GM18508 (cell line): ENCODE results near the gene AXIN1.
"Not testable (repeated sequence)": the region's sequence is repeated elsewhere in the genome, so short reads cannot be mapped to it uniquely, and the experiment has no call there.

Experiments
- ATAC-seq: cut with Tn5 transposase; IDR thresholded peaks from one replicate; pipeline ENCODE4 v1.9.1; 2021; ENCODE audit warnings: moderate number of reproducible peaks; ENCODE audit not compliant: insufficient read depth, unreplicated experiment

The AXIN1 gene

DNA sequence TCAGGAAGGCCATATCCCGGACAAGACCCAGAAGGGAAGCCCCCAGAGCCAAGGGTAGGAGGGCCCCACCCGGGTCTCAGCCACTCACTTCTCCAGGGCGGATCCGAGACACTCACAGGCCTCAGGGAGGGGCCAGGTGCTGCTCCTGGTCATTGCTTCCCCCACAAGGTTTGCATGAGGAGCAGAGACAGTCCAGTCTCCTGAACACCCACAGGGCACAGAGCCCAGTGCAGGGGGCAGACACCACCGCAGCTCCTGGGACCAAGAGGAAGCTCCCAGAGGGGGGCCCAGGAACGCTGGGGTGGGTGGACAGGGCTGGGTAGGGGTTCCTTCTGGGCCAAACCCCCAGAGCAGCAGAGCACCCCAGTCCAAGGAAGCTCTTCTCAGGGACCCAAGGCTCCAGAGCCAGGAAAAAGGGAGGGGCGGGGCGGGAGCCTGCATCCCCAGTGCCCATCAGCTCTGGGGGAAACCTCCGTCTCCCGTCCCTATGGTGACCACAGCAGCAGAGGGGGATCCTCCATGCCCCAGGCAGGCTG lies 18.5 kb upstream of the AXIN1 start:
- ATAC-seq: no peak

GRCh38 chr16:370443-370842 lies 17.9 kb upstream of the AXIN1 start, which contains the start of gene MRPL28:
TSS of gene MRPL28 (minus strand) at chr16:370538. CDS start at chr16:370218, 320 bp downstream.
- no peak for ATAC-seq

DNA sequence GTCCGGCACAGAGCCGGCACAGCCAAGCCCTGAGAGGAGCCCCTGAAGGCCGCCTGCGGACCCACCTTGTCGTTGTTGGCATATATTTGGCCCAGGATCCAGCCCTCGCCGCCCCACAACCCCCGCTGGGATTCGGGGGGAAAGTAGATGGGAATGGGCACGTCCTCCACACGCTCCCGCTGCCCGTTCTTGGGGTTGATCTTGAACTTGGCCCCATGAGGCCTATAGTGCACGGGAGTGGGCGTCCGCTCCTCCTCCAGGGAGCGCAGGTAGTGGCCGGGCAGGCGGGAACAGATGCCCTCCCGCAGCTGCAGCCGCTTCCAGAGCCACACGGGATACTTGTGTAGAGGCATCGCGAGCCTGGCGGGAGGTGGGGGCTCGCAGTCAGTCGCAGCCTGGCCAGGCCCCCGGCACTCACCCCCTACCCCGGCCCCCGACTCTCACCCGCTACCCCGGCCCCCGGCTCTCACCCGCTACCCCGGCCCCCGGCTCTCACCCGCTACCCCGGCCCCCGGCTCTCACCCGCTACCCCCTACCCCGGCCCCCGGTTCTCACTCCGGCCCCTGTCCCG lies 17.4 kb upstream of the AXIN1 start:
- ATAC-seq: no peak

DNA sequence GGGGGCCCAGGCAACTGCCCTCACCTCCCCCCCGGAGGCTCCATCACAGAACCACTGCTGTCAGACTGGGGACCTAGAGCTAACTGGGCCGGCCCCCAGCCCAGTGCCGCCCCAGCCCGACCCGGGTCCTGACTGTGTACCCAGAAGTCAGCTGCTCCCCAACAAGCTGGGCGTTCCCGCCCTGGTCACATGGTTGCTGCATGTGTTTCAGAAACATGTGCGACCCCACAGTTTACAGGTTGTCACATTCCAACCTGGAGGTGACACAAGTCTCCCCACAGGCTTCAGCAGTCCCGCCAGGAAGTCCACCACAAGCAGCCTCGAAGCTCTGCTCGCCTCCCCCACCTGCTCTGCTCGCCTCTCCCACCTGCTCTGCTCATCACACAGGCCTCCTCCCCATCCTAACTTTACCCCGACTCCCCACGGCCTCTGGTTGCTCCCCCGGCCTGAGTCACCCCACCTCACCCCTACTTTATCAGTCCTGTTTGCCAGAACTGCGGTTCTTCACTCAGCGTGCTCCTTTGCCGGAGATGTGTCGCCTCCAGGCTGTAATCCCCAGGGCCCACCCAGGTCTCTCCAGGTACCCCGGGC lies 16.8 kb upstream of the AXIN1 start:
- ATAC-seq: no peak

DNA sequence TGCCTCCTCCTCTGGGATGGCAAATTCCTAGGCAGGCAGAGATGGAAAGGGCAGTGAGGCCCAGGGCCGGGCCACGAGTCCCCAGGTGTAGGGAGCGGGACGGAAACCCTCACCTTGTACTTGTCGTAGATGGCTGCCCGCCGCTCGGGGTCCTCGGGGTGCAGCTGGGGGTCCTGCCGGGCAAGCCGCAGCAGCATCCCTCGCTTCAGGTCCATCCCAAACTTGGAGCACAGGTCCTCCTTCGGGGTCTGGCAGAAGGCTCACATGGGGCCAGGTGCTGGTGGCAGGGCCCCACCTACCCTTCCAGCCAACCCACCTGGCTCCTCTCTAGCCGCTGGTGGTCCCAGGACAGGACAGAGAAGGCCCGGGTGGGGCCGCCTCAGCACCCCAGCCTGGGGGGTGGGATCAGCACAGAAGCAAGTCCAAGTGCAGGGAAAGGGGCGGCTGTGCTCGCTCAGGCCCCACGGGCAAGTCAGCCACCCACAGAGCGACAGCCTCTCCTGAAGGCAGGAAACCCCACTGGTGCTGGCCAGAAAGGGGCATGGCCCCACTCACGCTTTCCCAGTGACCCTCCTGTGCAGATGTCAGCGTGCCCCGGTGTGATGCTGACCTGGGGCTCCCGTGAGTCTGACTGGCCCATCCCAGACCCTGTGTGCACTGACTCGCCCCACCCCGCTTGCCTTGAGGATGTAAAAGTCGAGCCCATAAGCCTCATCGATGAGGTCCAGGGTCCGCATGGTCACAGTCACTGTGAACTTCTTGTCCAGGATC lies 16.1 kb upstream of the AXIN1 start:
- ATAC-seq: no peak

DNA sequence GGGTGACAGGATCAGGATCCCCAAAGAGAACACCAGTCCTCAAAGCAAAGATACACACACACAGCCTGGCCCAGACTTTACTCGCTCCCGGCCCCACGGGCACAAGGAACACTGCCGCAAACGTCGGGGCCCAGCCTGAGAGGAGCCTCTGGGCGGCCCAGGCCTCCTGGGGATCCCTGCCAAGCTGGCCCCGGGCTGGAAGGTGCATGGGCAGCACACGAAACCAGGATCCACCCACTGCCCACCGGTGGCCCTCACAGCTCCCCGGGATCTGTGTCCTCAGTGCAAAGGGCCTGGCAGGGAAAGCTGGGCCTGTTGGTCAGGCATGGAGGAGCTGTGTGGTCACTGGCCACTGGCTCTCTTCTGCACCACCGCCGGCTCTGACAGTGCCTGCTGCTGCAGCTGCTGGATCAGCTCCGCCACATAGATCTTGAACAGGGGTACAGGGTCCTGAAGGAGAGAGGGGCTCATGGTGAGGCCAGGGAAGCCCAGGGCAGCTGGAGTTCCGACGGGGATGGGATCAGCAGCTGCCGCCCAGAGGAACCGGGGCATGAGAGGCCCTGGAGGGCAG lies 14.9 kb upstream of the AXIN1 start:
- ATAC-seq: no peak

- no peak for ATAC-seq
Measured at GRCh38 chr16:366476-366875, 14.0 kb upstream of the AXIN1 start.

DNA sequence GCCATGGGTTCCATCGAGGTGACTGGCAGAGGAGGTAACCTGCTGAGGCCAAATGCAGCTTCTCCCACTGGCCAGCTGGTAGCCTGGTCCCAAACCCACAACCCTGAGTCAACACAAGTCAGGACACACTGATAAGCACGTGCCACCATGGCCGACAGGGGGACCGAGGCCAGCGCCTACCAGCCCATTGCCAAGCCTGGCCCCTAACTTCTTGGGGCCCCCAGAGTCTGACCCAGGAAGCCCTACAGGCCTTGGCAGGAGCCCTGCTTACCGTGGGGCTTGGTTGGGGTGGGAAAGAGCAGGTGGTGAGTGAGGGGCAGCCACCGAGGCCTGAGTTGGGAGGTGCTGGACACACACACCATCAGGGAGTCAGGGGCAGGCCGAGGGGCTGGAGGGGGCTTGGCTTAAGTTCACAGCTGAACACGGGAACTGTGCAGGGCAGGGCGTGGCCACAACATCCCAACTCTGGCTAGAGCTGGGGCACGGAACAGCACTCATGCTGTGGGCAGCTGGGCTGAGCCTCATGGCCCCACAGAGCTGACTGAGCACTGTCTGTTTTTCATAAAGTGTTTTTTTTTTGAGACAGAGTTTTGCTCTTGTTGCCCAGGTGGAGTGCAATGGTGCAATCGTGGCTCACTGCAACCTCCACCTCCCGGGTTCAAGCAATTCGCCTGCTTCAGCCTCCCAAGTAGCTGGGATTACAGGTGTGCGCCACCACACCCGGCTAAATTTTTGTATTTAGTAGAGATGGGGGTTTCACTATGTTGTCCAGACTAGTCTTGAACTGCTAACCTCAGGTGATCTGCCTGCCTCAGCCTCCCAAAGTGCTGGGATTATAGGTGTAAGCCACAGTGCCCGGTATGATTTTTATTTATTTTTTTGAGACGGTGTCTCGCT lies 12.3 kb upstream of the AXIN1 start:
- ATAC-seq: no peak

DNA sequence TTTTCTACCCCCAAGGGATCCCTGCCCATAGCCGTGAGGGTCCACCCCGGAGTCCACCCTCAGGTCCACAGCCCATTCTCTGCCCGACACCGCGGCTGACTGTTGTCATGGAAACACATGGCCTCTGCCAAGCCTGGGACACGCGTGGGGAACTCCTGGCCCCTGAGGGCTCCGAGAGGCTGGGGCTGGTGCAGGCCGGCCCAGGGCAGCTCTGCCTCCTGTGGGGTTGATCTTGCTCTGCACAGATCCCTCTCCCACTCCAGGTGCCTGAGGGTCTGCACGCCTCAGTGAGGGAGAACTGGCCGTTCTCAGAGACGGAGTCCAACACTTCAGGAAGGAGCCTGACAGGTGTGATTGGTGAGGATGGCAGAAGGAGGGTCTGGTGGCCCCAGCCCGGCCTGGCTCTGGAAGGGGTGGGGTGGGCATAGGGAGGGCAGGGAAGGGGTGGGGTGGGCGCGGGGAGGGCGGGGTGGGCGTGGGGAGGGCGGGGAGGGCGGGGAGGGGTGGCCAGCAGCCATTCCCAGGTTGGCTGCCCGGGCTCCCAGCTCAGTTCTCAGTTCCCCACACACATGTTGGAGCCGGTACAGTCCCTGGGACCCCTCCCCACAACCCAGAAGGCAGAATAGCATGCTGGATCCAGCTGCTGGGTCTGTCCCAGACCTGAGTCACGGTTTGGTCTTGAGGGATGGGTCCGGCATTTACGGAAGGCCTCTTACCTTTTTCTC lies 11.4 kb upstream of the AXIN1 start:
- ATAC-seq: no peak

GRCh38 chr16:363110-363765 lies 10.7 kb upstream of the AXIN1 start:
- no peak for ATAC-seq

DNA sequence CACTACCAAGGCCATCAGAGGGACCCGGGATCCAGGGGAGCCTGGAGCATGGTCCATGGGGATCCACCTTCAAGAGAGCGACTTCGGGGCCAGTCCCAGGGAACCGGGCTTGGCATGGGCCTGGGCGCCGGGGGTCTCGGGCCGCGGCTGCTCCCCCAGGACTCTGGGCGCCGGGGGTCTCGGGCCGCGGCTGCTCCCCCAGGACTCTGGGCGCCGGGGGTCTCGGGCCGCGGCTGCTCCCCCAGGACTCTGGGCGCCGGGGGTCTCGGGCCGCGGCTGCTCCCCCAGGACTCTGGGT lies 10.1 kb upstream of the AXIN1 start:
- not testable (repeated sequence) for ATAC-seq

DNA sequence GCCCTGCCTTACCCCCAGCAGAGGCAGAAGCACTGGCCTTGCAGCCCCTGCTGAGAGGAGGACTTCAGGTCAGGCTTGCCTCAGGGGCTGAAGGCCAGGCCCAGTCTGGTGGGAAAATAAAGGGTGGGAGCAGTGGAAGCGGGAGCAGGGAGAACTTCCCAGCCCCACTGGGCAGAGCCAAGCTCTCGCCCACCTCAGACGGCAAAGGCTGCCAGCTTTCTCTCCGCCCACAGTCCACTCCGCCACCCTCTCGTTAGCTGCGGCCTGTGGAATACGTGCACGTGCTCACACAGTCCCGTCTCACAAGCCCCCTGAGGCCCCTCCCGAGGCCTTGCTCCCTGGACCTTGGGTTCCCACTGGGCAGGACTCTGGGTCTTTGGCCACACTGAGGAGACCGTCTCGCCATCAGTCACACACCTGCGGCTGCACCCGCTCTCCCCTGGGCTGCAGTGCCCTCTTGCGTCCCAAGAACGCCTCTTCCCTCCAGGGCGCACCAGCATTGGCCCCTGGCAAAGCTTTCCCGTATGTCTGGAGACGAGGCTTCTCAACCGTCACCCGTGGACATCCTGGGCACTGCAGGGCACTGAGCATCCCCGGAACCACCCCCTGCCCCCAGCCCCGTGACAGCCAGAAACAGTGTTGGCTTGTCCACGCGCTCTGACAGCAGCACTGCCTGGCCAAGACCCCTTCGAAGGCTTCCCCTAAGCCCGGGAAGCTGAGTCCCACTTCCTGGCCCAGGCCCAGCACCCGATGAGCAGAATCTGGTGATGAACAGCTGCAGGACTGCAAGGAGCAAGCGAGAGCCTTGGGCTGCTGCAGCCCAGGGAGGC lies 9.6 kb upstream of the AXIN1 start:
- ATAC-seq: no peak

DNA sequence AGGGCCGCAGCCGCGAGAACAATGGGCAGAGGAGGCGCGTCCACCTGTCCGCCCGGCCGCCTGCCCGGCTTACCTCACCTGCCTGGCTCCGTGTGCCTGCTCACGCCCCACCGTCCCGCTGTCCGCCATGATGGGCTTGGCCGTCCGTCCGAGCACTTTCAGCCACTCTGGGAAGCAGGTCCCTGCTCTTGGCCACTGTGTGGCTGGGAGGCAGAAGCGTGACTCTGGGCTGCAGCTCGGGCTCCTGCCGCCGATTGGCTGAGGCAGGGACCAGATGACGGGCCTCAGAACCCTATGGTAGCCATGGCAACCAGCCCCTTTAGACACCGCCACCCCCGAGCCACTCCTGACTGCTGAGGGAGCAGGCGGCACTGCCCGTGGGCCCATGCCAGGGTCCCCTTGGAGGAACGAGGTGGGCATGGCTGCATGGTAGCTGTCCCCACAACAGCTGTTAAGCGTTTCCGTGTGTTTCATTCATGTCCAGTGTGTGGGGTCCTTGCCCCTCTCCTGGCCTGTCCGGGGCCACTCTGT lies 8.9 kb upstream of the AXIN1 start:
- ATAC-seq: no peak

- no peak for ATAC-seq
Measured at GRCh38 chr16:360698-361336, 8.3 kb upstream of the AXIN1 start.

DNA sequence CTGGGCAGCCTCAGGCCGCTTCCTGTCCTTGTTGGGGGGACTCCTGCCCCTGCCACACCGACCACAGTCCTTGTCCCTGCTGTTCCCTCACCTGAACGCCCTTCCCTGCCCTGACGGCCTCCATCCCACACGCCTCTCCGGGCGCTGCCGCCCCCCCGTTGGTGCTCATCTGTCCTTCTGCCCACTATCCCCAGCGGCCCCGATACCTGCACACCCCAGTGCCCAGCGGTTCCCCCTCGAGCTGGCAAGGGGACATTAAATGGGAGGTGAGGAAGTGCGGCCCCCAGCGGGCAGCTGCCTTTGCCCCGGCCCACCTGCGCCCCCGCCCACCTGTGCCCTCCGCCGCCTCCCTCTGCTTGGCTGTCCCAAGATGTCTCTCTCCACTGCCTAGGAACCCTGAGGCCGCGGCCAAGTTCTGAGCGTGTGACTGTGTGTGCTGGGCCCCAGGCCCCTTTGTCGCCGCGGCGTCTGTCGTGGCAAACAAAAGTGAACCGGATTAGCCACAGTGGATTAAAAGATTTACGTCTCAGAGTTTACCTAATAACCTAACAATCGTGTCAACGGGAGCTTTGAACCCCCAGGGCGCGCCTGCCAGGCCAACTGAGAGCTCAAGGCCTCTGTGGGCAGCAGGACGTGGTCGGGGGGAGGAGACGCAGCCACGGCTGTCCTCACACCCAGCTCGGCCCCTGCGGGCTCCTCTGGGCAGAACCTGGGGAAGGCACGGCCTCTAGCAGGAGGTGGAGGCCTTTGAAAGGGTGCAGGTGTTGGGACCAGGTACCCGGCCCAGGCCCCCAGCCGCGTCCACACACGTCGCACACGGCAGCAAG lies 7.6 kb upstream of the AXIN1 start:
- no peak for ATAC-seq

- ATAC-seq: no peak
Measured at GRCh38 chr16:359067-359763, 6.7 kb upstream of the AXIN1 start.
